GM18520 (cell line): ENCODE measurements around the gene TBCA.
"Not testable (repeated sequence)": the region's sequence is repeated elsewhere in the genome, so short reads cannot be mapped to it uniquely, and the experiment has no call there.

ENCODE experiments used
- ATAC-seq: cut with Tn5 transposase; IDR thresholded peaks from one replicate; pipeline ENCODE4 v1.9.1; 2021; ENCODE audit not compliant: unreplicated experiment

TBCA gene

GRCh38 chr5:77773734-77774280 lies 2.3 kb downstream of the TBCA start:
- ATAC-seq: no peak

- no peak for ATAC-seq
Measured at GRCh38 chr5:77772729-77773128, 3.4 kb downstream of the TBCA start.

- ATAC-seq: no peak
Measured at GRCh38 chr5:77771452-77771851, 4.7 kb downstream of the TBCA start.

- ATAC-seq: no peak
Measured at GRCh38 chr5:77770293-77771005, 5.7 kb downstream of the TBCA start.

- ATAC-seq: no peak
Measured at GRCh38 chr5:77768978-77769377, 7.2 kb downstream of the TBCA start.

- ATAC-seq: no peak
Measured at GRCh38 chr5:77767301-77767700, 8.8 kb downstream of the TBCA start.

- ATAC-seq: no peak
Measured at GRCh38 chr5:77761606-77762005, 14.5 kb downstream of the TBCA start.

- ATAC-seq: no peak
Measured at GRCh38 chr5:77758141-77758938, 17.8 kb downstream of the TBCA start.

GRCh38 chr5:77751328-77752023 lies 24.7 kb downstream of the TBCA start:
- no peak for ATAC-seq

GRCh38 chr5:77750928-77751327 lies 25.2 kb downstream of the TBCA start:
- not testable (repeated sequence) for ATAC-seq

GRCh38 chr5:77748160-77748559 lies 28.0 kb downstream of the TBCA start:
- no peak for ATAC-seq

GRCh38 chr5:77744116-77744515 lies 32.0 kb downstream of the TBCA start:
- no peak for ATAC-seq

GRCh38 chr5:77743181-77743580 lies 33.0 kb downstream of the TBCA start:
- no peak for ATAC-seq

GRCh38 chr5:77741608-77742007 lies 34.5 kb downstream of the TBCA start:
- ATAC-seq: no peak

- ATAC-seq: no peak
Measured at GRCh38 chr5:77734885-77735284, 41.3 kb downstream of the TBCA start.

GRCh38 chr5:77733130-77733529 lies 43.0 kb downstream of the TBCA start:
- ATAC-seq: no peak

GRCh38 chr5:77727190-77727589 lies 48.9 kb downstream of the TBCA start:
- no peak for ATAC-seq

- ATAC-seq: no peak
Measured at GRCh38 chr5:77725616-77726015, 50.5 kb downstream of the TBCA start.

GRCh38 chr5:77724934-77725333 lies 51.2 kb downstream of the TBCA start:
- ATAC-seq: no peak

GRCh38 chr5:77719666-77720363 lies 56.3 kb downstream of the TBCA start:
- no peak for ATAC-seq
